Liver (tissue), 9 donors: ENCODE results near the gene FASN. TPM values are rescaled to one million over a fixed set of nuclear protein-coding genes. Genes with fewer than 3 reads are reported as not detected.

ENCODE experiments used
- DNase-seq: peaks from one replicate; pipeline ENCODE4 v3.0.0-alpha.2; 2017; ENCODE audit warnings: low spot score
- H3K27ac ChIP-seq, 2 donors: one replicate each; pipeline ENCODE4 v1.7.0; 2013; ENCODE audit warnings: inconsistent platforms in 2 of 2, low read length in 2 of 2, control low read depth in 1 of 2, low read depth in 1 of 2, mild to moderate bottlenecking in 1 of 2
- H3K27me3 ChIP-seq, 4 donors: one replicate each; pipeline versions ENCODE4 v1.6.1 to v1.7.0; 2013; ENCODE audit warnings: low read length in 3 of 4, inconsistent platforms in 1 of 4, mild to moderate bottlenecking in 1 of 4, moderate library complexity in 1 of 4; ENCODE audit not compliant: control insufficient read depth in 4 of 4, insufficient read depth in 4 of 4
- H3K36me3 ChIP-seq, 4 donors: one replicate each; pipeline versions ENCODE4 v1.6.1 to v1.7.0; 2013; ENCODE audit warnings: low read length in 3 of 4, mild to moderate bottlenecking in 3 of 4, low read depth in 1 of 4, moderate library complexity in 1 of 4; ENCODE audit not compliant: control insufficient read depth in 4 of 4, insufficient read depth in 3 of 4
- H3K4me1 ChIP-seq, 4 donors: one replicate each; pipeline versions ENCODE4 v1.6.1 to v1.7.0; 2013; ENCODE audit warnings: low read length in 3 of 4, mild to moderate bottlenecking in 3 of 4, moderate library complexity in 1 of 4; ENCODE audit not compliant: control insufficient read depth in 4 of 4, insufficient read depth in 4 of 4
- H3K4me3 ChIP-seq, 3 donors: one replicate each; pipeline versions ENCODE4 v1.6.1 to v1.7.0; 2013; ENCODE audit warnings: low read length in 3 of 3, control low read depth in 1 of 3, low read depth in 1 of 3, mild to moderate bottlenecking in 1 of 3
- H3K9ac ChIP-seq, 2 donors: one replicate each; pipeline ENCODE4 v1.7.0; 2013; ENCODE audit warnings: low read length in 2 of 2, mild to moderate bottlenecking in 2 of 2, moderate library complexity in 2 of 2, control low read depth in 1 of 2, low read depth in 1 of 2
- H3K9me3 ChIP-seq, 4 donors: one replicate each; pipeline versions ENCODE4 v1.6.1 to v1.7.0; 2013; ENCODE audit warnings: low read length in 3 of 4; ENCODE audit not compliant: control insufficient read depth in 4 of 4
- EGR1 ChIP-seq, 2 donors: IDR thresholded peaks; 2 replicates each; pipeline ENCODE4 v1.6.1; 2016 to 2018; ENCODE audit warnings: antibody characterized with exemption in 2 of 2, low read depth in 2 of 2
- FOXA1 ChIP-seq: IDR thresholded peaks from 2 replicates; pipeline ENCODE4 v1.6.1; 2016; ENCODE audit warnings: antibody characterized with exemption
- FOXA2 ChIP-seq: IDR thresholded peaks from 2 replicates; pipeline ENCODE4 v1.6.1; 2016; ENCODE audit warnings: antibody characterized with exemption
- GABPA ChIP-seq, 2 donors: IDR thresholded peaks in 1 of 2; conservative IDR thresholded peaks in 1 of 2; 2 replicates each; pipeline ENCODE4 v1.6.1; 2016; ENCODE audit warnings: antibody characterized with exemption in 2 of 2, mild to moderate bottlenecking in 1 of 2, moderate library complexity in 1 of 2
- HNF4A ChIP-seq, 2 donors: conservative IDR thresholded peaks; 2 replicates each; pipeline ENCODE4 v1.6.1; 2016; ENCODE audit warnings: antibody characterized with exemption in 2 of 2, mild to moderate bottlenecking in 2 of 2
- HNF4G ChIP-seq: IDR thresholded peaks from 2 replicates; pipeline ENCODE4 v1.6.1; 2016; ENCODE audit warnings: antibody characterized with exemption
- JUND ChIP-seq, 2 donors: IDR thresholded peaks; 2 replicates each; pipeline ENCODE4 v1.6.1; 2016; ENCODE audit warnings: antibody characterized with exemption in 2 of 2
- NR2F2 ChIP-seq: IDR thresholded peaks from 2 replicates; pipeline ENCODE4 v1.6.1; 2016; ENCODE audit warnings: antibody characterized with exemption
- RAD21 ChIP-seq, 2 donors: IDR thresholded peaks; 2 replicates each; pipeline ENCODE4 v1.6.1; 2016; ENCODE audit warnings: antibody characterized with exemption in 2 of 2, mild to moderate bottlenecking in 2 of 2
- RXRA ChIP-seq, 2 donors: IDR thresholded peaks; 2 replicates each; pipeline ENCODE4 v1.6.1; 2017 to 2018; ENCODE audit warnings: antibody characterized with exemption in 2 of 2, mild to moderate bottlenecking in 1 of 2
- SP1 ChIP-seq: IDR thresholded peaks from 2 replicates; pipeline ENCODE4 v1.6.1; 2018; ENCODE audit warnings: antibody characterized with exemption, mild to moderate bottlenecking
- TAF1 ChIP-seq: conservative IDR thresholded peaks from 2 replicates; pipeline ENCODE4 v1.6.1; 2016; ENCODE audit warnings: antibody characterized with exemption, mild to moderate bottlenecking
- YY1 ChIP-seq: IDR thresholded peaks from 2 replicates; pipeline ENCODE4 v1.6.1; 2016; ENCODE audit warnings: antibody characterized with exemption, mild to moderate bottlenecking
- WGBS: extraction: QIAGEN DNeasy Blood & Tissue Kit; methylation state at CpG from one replicate; pipeline ENCODE4 v1.1.7; 2013; 5-methylcytosine and 5-hydroxymethylcytosine counted together
- polyA plus RNA-seq, 2 donors: library from polyadenylated mRNA; stranded (reverse) in 1 of 2; unstranded in 1 of 2; fragments of 200-250 nt in 1 of 2; fragments of >200 nt in 1 of 2; fragmentation: Nextera tagmentation in 1 of 2; extraction: Ambion mirVana in 1 of 2; gene quantifications; one replicate each; pipeline versions ENCODE4 v1.2.1 to v1.2.3, GENCODE V29; 2013 to 2015
- total RNA-seq, 2 donors: library from RNA; depleted of rRNA; stranded (reverse); fragments of >200 nt; gene quantifications; one replicate each; pipeline ENCODE4 v1.2.3, GENCODE V29; 2014
- TF ChIP-seq, protein P1 (sequence below): IDR thresholded peaks from 2 replicates; pipeline ENCODE4 v1.6.1; 2016; ENCODE audit warnings: antibody characterized with exemption
- TF ChIP-seq, protein P2 (sequence below): IDR thresholded peaks from 2 replicates; pipeline ENCODE4 v1.6.1; 2016; ENCODE audit warnings: antibody characterized with exemption
- TF ChIP-seq, protein P3 (sequence below): IDR thresholded peaks from 2 replicates; pipeline ENCODE4 v1.6.1; 2016; ENCODE audit warnings: antibody characterized with exemption
- TF ChIP-seq, protein P4 (sequence below): fragments of 150-350 bp; IDR thresholded peaks from 2 replicates; pipeline ENCODE4 v1.5.1; 2017; ENCODE audit warnings: improper control_type of control experiment, low read depth, low read length; ENCODE audit not compliant: missing input control
- TF ChIP-seq, protein P5 (sequence below): IDR thresholded peaks from 2 replicates; pipeline ENCODE4 v1.6.1; 2016; ENCODE audit warnings: antibody characterized with exemption, mild to moderate bottlenecking
- donor health status: healthy.
- donor health status: healthy.
- donor health status: healthy.
- donor health status: healthy.
- donor health status: healthy.

FASN gene
- total and polyA plus RNA-seq, 4 donors = 53.1 to 229 (median 130) TPM

DNA sequence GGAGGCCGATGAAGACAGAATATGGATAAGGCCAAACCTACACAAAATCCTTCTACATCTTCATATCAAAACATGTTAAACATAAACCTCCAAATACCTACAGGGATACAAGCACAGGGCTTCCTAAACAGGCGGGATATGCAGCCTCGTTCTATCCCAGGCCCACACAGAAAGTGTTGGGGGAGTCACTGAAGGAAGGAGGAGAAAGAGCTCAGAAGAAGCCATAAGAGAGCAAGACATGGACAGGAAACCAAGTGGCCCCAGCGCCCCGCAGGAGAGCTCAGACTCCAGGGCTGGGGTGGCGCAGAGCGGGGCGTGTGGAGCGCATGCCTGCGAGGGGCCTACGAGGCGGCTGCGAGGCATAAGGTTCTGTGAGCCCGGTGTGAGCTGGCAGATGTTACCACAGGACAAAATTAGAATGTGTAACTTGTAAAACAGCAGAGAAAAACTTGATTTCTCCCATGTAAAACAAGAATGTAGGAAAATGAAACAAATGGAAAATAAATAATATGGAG, 11.0 kb upstream of the FASN start:
- Histone ChIP-seq H3K4me1 (peaks cover 28 to 83% (median 64%) of the 10 kb centered on the region in 4 donors), H3K27ac (peak overlapping the region; percentile 96 to 98), H3K36me3 (no peaks in the 10 kb centered on the region), H3K27me3 (no peaks in the 10 kb centered on the region), H3K9me3 (no peaks in the 10 kb centered on the region), H3K9ac (peak overlapping the region; percentile 13 to 43), H3K4me3 (no peak overlapping the region)
- DNase-seq = no peak
- TF ChIP-seq HNF4G = no peak
- TF ChIP-seq, protein P1, sequence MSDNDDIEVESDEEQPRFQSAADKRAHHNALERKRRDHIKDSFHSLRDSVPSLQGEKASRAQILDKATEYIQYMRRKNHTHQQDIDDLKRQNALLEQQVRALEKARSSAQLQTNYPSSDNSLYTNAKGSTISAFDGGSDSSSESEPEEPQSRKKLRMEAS = no peak
- WGBS = 91% methylated on average over 14 of the region's 14 CpGs

DNA sequence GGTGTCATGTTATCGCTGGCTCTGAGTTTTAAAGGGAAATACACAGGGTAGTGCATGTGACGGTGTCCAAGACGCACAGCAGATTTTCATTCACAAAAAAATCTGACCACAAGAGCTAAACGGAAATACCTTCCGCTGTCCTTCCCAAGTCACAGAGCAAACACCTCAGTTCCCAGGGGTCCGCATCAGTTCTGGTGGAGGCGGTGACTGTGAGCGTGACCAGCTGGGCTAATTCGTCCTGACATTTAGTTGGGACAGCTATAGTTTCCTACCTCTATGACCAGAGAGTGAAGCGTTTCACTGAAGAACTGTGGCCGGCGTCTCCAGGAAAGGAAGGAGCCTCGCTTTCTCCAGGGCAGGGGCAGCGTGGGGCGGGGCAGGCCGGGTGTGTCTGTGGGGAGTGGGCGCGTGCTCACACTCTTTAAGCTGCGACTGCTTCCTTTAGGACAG, 10.5 kb upstream of the FASN start:
- Histone ChIP-seq H3K36me3 (no peaks in the 10 kb centered on the region), H3K9me3 (no peaks in the 10 kb centered on the region), H3K4me3 (no peak overlapping the region), H3K9ac (peak overlapping the region; percentile 13 to 43), H3K27ac (peak overlapping the region; percentile 96 to 98), H3K27me3 (no peaks in the 10 kb centered on the region), H3K4me1 (peaks cover 29 to 82% (median 63%) of the 10 kb centered on the region in 4 donors)
- DNase-seq = no peak
- WGBS = 70% methylated on average over 19 of the region's 19 CpGs
- TF ChIP-seq FOXA1 = no peak
- TF ChIP-seq RXRA (IDR thresholded peaks at IDR 0.05) = no peak
- TF ChIP-seq, protein P2, sequence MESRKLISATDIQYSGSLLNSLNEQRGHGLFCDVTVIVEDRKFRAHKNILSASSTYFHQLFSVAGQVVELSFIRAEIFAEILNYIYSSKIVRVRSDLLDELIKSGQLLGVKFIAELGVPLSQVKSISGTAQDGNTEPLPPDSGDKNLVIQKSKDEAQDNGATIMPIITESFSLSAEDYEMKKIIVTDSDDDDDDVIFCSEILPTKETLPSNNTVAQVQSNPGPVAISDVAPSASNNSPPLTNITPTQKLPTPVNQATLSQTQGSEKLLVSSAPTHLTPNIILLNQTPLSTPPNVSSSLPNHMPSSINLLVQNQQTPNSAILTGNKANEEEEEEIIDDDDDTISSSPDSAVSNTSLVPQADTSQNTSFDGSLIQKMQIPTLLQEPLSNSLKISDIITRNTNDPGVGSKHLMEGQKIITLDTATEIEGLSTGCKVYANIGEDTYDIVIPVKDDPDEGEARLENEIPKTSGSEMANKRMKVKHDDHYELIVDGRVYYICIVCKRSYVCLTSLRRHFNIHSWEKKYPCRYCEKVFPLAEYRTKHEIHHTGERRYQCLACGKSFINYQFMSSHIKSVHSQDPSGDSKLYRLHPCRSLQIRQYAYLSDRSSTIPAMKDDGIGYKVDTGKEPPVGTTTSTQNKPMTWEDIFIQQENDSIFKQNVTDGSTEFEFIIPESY = no peak
- TF ChIP-seq NR2F2 = no peak
- no peak for TF ChIP-seq RAD21 (IDR thresholded peaks at IDR 0.05)
- no peak for TF ChIP-seq YY1
- TF ChIP-seq TAF1 = no peak
- TF ChIP-seq, protein P3, sequence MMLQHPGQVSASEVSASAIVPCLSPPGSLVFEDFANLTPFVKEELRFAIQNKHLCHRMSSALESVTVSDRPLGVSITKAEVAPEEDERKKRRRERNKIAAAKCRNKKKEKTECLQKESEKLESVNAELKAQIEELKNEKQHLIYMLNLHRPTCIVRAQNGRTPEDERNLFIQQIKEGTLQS = no peak
- no peak for TF ChIP-seq SP1
- TF ChIP-seq, protein P4, sequence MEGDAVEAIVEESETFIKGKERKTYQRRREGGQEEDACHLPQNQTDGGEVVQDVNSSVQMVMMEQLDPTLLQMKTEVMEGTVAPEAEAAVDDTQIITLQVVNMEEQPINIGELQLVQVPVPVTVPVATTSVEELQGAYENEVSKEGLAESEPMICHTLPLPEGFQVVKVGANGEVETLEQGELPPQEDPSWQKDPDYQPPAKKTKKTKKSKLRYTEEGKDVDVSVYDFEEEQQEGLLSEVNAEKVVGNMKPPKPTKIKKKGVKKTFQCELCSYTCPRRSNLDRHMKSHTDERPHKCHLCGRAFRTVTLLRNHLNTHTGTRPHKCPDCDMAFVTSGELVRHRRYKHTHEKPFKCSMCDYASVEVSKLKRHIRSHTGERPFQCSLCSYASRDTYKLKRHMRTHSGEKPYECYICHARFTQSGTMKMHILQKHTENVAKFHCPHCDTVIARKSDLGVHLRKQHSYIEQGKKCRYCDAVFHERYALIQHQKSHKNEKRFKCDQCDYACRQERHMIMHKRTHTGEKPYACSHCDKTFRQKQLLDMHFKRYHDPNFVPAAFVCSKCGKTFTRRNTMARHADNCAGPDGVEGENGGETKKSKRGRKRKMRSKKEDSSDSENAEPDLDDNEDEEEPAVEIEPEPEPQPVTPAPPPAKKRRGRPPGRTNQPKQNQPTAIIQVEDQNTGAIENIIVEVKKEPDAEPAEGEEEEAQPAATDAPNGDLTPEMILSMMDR = no peak
- TF ChIP-seq, protein P1 = no peak
- no peak for TF ChIP-seq JUND (IDR thresholded peaks at IDR 0.05)
- TF ChIP-seq HNF4G = no peak
- TF ChIP-seq GABPA (IDR thresholded peaks at IDR 0.05 in 1 of 2, conservative IDR thresholded peaks at IDR 0.05 in 1 of 2) = no peak
- no peak for TF ChIP-seq EGR1 (IDR thresholded peaks at IDR 0.05; ENCODE audit: low read depth in 2 of 2)
- no peak for TF ChIP-seq HNF4A (conservative IDR thresholded peaks at IDR 0.05)
- TF ChIP-seq, protein P5, sequence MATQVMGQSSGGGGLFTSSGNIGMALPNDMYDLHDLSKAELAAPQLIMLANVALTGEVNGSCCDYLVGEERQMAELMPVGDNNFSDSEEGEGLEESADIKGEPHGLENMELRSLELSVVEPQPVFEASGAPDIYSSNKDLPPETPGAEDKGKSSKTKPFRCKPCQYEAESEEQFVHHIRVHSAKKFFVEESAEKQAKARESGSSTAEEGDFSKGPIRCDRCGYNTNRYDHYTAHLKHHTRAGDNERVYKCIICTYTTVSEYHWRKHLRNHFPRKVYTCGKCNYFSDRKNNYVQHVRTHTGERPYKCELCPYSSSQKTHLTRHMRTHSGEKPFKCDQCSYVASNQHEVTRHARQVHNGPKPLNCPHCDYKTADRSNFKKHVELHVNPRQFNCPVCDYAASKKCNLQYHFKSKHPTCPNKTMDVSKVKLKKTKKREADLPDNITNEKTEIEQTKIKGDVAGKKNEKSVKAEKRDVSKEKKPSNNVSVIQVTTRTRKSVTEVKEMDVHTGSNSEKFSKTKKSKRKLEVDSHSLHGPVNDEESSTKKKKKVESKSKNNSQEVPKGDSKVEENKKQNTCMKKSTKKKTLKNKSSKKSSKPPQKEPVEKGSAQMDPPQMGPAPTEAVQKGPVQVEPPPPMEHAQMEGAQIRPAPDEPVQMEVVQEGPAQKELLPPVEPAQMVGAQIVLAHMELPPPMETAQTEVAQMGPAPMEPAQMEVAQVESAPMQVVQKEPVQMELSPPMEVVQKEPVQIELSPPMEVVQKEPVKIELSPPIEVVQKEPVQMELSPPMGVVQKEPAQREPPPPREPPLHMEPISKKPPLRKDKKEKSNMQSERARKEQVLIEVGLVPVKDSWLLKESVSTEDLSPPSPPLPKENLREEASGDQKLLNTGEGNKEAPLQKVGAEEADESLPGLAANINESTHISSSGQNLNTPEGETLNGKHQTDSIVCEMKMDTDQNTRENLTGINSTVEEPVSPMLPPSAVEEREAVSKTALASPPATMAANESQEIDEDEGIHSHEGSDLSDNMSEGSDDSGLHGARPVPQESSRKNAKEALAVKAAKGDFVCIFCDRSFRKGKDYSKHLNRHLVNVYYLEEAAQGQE = no peak
- TF ChIP-seq FOXA2 = no peak
